HepG2 (cell line): ENCODE measurements around the gene SYNM. TPM values are rescaled to one million over a fixed set of nuclear protein-coding genes. Genes with fewer than 3 reads are reported as not detected.

ENCODE experiments used
- RARG ChIP-seq: sonication (generic); formaldehyde crosslinking; IDR thresholded peaks from 2 replicates; pipeline ENCODE4 v1.4.0; 2020; ENCODE audit warnings: low read depth, mild to moderate bottlenecking, missing genetic modification reagents
- TBX2 ChIP-seq: sonication (generic); formaldehyde crosslinking; IDR thresholded peaks from 2 replicates; pipeline ENCODE4 v1.5.0; 2020; ENCODE audit warnings: missing genetic modification reagents, mild to moderate bottlenecking, borderline replicate concordance
- ZNF318 ChIP-seq: sonication (generic); formaldehyde crosslinking; IDR thresholded peaks from 2 replicates; pipeline ENCODE4 v1.4.0; 2020; ENCODE audit warnings: mild to moderate bottlenecking, missing genetic modification reagents
- ZNF414 ChIP-seq: sonication (generic); formaldehyde crosslinking; IDR thresholded peaks from 2 replicates; pipeline ENCODE4 v1.5.0; 2020; ENCODE audit warnings: missing genetic modification reagents
- polyA plus RNA-seq, 8 experiments: library from polyadenylated mRNA; depleted of rRNA in 3 of 8; stranded (reverse) in 7 of 8; unstranded in 1 of 8; fragments of >200 nt; fragmentation: Illumina TruSeq in 4 of 8; extraction: Trizol in 4 of 8; gene quantifications; 2 replicates each; pipeline versions ENCODE4 v1.2.1 to v1.2.3, GENCODE V29; 2011 to 2016; ENCODE audit warnings: low read depth in 4 of 8, missing spikeins in 1 of 8, mixed read lengths in 1 of 8; ENCODE audit not compliant: insufficient read depth in 1 of 8
- total RNA-seq, 5 experiments: library from RNA; depleted of rRNA; stranded (reverse); fragments of >200 nt; fragmentation: Illumina TruSeq; extraction: Trizol; gene quantifications; 2 replicates each; pipeline ENCODE4 v1.2.3, GENCODE V29; 2016; ENCODE audit warnings: low read depth in 1 of 5
- TF ChIP-seq, protein P1 (sequence below): sonication (generic); formaldehyde crosslinking; IDR thresholded peaks from 2 replicates; pipeline ENCODE4 v1.4.0; 2020; ENCODE audit warnings: missing genetic modification reagents

Gene SYNM
- total and polyA plus RNA-seq, 2 of the 13 experiments (the other 11 are each of a cell fraction or from before 2014, with no cell fraction given) = 1.1 to 3.7 TPM

DNA sequence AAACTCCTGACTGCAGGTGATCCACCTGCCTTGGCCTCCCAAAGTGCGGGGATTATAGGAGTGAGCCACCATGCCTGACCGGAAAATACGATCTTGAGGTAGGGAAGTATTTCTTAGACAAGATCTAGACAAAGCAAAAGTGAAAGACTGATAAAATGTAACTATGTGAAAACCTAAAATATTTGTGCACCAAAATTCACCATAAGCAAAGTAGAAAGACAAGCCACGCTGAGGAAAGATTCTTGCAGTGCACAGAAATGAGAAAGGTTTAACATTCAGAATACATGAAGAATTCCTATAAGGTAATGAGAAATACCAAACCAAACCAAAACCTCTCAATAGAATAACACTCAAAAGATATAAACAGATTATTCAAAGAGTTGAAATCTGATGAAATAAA is 35.7 kb downstream of the SYNM start (continued):
- TF ChIP-seq ZNF318 (CRISPR knock-in tag) = no peak
- TF ChIP-seq, protein P1, sequence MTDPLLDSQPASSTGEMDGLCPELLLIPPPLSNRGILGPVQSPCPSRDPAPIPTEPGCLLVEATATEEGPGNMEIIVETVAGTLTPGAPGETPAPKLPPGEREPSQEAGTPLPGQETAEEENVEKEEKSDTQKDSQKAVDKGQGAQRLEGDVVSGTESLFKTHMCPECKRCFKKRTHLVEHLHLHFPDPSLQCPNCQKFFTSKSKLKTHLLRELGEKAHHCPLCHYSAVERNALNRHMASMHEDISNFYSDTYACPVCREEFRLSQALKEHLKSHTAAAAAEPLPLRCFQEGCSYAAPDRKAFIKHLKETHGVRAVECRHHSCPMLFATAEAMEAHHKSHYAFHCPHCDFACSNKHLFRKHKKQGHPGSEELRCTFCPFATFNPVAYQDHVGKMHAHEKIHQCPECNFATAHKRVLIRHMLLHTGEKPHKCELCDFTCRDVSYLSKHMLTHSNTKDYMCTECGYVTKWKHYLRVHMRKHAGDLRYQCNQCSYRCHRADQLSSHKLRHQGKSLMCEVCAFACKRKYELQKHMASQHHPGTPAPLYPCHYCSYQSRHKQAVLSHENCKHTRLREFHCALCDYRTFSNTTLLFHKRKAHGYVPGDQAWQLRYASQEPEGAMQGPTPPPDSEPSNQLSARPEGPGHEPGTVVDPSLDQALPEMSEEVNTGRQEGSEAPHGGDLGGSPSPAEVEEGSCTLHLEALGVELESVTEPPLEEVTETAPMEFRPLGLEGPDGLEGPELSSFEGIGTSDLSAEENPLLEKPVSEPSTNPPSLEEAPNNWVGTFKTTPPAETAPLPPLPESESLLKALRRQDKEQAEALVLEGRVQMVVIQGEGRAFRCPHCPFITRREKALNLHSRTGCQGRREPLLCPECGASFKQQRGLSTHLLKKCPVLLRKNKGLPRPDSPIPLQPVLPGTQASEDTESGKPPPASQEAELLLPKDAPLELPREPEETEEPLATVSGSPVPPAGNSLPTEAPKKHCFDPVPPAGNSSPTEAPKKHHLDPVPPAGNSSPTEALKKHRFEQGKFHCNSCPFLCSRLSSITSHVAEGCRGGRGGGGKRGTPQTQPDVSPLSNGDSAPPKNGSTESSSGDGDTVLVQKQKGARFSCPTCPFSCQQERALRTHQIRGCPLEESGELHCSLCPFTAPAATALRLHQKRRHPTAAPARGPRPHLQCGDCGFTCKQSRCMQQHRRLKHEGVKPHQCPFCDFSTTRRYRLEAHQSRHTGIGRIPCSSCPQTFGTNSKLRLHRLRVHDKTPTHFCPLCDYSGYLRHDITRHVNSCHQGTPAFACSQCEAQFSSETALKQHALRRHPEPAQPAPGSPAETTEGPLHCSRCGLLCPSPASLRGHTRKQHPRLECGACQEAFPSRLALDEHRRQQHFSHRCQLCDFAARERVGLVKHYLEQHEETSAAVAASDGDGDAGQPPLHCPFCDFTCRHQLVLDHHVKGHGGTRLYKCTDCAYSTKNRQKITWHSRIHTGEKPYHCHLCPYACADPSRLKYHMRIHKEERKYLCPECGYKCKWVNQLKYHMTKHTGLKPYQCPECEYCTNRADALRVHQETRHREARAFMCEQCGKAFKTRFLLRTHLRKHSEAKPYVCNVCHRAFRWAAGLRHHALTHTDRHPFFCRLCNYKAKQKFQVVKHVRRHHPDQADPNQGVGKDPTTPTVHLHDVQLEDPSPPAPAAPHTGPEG (CRISPR knock-in tag) = no peak
- no peak for TF ChIP-seq ZNF414 (CRISPR knock-in tag)
- TF ChIP-seq RARG = no peak
- no peak for TF ChIP-seq TBX2 (CRISPR knock-in tag)
- TF ChIP-seq, all 625 proteins: peak for 0
